Fibroblast of villous mesenchyme (primary cell): ENCODE measurements around the gene CTBP1. TPM values are rescaled to one million over a fixed set of nuclear protein-coding genes. Genes with fewer than 3 reads are reported as not detected.

Experiments
- DNase-seq: peaks from one replicate; pipeline ENCODE4 v3.0.0-alpha.2; 2010; ENCODE audit warnings: low read depth
- H3K4me3 ChIP-seq: 2 replicates; pipeline ENCODE4 v1.5.1; 2011; ENCODE audit warnings: low read depth, mild to moderate bottlenecking, low read length
- total RNA-seq: library from RNA; depleted of rRNA; stranded (reverse); fragments of >200 nt; gene quantifications from 2 replicates; pipeline ENCODE4 v1.2.3, GENCODE V29; 2012
- TF ChIP-seq, protein P1 (sequence below): IDR thresholded peaks from 2 replicates; pipeline ENCODE4 v1.5.1; 2012; ENCODE audit warnings: low read depth, mild to moderate bottlenecking, low read length; ENCODE audit not compliant: insufficient read depth

The CTBP1 gene
- total RNA-seq, 1 donor = 235 TPM

- TF ChIP-seq, protein P1, sequence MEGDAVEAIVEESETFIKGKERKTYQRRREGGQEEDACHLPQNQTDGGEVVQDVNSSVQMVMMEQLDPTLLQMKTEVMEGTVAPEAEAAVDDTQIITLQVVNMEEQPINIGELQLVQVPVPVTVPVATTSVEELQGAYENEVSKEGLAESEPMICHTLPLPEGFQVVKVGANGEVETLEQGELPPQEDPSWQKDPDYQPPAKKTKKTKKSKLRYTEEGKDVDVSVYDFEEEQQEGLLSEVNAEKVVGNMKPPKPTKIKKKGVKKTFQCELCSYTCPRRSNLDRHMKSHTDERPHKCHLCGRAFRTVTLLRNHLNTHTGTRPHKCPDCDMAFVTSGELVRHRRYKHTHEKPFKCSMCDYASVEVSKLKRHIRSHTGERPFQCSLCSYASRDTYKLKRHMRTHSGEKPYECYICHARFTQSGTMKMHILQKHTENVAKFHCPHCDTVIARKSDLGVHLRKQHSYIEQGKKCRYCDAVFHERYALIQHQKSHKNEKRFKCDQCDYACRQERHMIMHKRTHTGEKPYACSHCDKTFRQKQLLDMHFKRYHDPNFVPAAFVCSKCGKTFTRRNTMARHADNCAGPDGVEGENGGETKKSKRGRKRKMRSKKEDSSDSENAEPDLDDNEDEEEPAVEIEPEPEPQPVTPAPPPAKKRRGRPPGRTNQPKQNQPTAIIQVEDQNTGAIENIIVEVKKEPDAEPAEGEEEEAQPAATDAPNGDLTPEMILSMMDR = no peak
- DNase-seq = no peak
- no peak overlapping the region for H3K4me3 ChIP-seq
Observed at GRCh38 chr4:1211891-1212545, 36.9 kb downstream of the CTBP1 start.

DNA sequence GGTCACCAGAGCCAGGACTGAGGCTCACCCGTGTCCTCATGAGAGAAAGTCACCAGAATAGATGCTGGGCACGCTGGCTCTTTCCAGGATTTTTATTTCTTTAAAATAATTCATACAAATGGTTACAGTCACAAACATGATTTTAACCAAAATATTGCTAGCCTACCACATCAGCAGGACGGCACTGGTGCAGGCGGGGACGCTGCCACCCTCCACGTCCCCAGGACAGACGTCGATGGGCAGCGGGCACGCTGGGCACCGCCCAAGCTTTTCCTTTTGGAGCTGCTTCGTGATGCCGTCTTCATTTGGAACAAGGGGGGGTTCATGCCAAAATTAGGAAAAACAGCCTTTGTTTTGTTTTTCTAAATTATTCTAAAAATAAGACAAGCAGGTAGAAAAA is 37.6 kb downstream of the CTBP1 start:
- TF ChIP-seq, protein P1 = no peak
- DNase-seq = no peak
- H3K4me3 ChIP-seq = no peak overlapping the region

- TF ChIP-seq, protein P1 = no peak
- no peak overlapping the region for H3K4me3 ChIP-seq
- no peak for DNase-seq
Observed at GRCh38 chr4:1210971-1211370, 38.0 kb downstream of the CTBP1 start.

DNA sequence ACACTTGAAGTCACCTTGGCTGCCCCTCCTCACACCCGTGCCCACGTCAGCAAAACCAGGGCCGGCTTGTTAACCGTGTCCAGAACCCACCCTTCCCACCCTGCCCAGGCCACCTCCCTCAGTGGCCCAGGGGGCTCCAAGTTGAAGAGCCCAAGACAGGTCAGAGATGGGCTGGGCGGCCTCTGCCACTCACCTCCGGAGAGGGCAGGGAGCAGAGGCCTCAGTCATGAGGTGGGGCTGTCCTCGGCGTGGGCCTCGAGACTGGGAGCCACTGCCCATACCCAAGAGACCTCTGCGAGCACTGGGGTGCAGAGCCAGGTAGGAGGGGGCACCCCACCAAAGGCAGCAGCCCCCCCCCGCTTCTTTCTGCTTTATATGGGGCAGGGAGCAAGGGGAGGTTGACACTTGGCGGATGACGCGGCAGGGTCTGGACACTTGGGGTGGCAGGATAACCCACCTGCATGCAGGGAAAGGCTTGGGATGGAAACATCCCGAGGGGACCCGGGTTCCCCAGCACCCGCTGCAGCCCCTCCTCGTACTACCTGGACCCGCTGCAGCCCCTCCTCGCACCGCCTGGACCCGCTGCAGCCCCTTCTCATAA is 38.6 kb downstream of the CTBP1 start:
- DNase-seq = no peak
- TF ChIP-seq, protein P1 = no peak
- peak overlapping the region; percentile 18 for H3K4me3 ChIP-seq

- TF ChIP-seq, protein P1 = no peak
- DNase-seq = peak; percentile 96
- peak overlapping the region; percentile 18 for H3K4me3 ChIP-seq
Observed at GRCh38 chr4:1209821-1210220, 39.1 kb downstream of the CTBP1 start.

DNA sequence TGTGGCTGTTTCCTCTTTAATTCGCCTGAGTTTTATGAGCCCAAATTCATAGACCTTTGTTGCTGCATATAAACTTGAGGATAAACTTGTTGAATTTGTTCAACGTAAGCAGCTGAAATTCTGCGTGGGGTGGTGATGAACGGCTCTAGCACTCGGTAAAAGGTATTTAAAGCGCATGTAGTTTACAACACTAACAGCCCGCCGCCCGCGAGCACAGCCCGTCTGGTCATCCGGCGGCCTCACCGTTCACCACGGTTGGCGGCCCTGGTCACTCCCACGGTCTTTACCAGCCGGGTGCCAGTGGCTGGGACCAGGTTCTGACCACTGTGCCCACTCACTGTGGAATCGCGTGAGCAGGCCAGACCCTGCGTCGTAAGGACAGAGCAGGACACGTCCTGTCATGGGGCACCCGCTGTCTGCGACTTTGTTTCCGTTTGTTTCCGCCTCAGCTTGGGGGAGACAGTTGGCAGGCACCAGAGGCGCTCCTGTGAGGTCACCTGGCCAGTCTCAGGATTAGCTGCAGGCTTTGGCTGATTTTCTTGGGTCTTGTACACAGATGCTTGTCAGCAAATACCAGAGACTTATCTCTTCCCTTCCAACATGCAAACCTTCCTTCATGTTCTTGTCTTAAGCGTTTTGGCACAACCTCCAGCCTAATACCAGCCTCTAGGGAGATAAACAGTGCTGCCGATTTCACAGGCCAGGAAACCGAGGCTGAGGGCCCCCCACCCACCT is 39.8 kb downstream of the CTBP1 start:
- peak; percentile 83 for DNase-seq
- TF ChIP-seq, protein P1 = no peak
- no peak overlapping the region for H3K4me3 ChIP-seq
